Measurements from ENCODE around the gene FRMD4A.
"Not testable (repeated sequence)": the region's sequence is repeated elsewhere in the genome, so short reads cannot be mapped to it uniquely, and the experiment has no call there.

Gene FRMD4A

DNA sequence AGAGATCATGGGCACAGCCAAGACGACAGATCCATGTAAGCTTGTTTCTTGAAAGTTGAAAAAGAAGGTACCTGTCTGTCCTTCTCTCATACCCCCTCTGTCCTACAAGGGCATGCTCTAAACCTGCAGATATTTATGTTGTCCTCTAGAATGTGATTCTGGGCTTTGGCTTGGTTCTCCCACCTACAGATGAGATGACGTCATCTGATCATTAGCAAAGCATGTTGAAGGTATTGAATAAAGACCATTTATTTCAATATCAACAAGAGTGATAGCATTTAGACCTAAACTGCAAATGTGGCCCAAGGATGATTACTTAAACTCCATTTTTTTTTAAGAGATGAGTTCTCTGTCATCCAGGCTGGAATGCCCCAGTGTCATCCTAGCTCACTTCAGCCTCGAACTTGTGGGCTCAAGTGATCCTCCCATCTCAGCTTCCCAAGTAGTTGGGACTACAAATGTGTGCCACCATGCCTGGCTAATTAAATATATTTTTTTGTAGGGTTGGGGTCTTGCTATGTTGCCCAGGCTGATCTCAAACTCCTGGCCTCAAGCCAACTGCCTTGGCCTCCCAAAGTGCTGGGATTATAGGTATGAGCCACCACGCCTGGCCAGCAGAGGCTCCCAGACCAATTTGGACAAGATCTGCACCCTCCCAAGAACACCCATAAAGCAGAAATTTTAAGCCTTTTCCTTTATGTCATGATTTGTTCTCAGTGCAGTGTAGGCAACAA, 559.8 kb downstream of the FRMD4A start:
- DNase-seq, result no peak

DNA sequence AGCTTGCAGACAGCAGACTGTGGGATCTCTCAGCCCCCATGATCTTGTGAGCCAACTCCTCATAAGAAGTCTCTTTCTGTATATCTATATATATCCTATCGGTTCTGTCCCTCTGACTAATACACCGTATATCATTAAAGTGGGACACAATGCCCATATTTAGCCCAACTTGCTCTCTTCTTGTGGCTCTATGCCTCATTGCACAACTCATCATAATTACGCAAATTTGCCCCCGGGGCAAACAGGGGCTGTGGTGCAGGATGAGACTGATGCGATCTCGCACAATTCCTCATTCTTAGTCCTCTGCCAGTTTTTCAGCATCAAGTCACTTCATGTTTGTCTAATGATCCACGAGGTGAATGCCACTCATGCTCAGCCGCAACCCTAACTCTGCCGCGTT, 560.8 kb downstream of the FRMD4A start:
- no peak for DNase-seq

DNA sequence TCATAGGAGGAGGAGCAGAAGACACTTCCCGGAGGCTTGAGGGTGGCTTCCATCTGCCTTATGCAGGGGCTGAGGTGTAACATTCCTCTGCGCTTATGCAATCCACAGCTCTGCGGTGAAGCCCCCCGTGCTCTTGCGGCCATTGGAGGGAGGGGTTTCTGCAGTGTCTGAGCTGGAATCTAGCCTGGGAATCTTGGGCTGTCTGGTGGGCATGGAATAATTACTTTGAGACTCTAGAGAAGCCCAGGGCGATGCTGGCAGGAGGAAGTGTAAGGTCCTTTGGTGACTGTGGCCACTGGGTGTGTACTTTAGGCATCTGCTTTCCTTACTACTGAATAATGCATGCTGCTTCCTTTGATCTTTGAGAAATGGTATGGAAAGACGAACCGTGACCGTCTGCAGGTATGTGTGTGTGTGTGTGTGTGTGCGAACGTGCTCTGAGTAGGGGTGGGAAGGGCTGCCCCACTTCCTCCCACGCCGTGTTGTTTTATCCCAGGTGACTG, 563.0 kb downstream of the FRMD4A start:
- no peak for DNase-seq

DNA sequence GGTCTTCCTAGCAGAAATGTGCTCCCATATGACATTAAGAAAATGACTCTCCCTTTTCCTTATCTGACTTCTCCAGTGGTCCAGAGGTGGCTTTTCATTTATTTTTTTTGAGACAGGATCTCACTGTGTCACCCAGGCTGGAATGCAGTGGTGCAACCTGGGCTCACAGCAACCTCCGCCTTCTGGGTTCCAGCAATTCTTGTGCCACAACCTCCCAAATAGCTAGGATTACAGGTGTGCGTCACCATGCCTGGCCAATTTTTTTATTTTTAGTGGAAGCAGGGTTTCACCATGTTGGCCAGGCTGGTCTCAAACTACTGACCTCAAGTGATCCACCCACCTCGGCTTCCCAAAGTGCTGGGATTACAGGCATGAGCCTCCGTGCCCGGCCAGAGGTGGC, 563.6 kb downstream of the FRMD4A start:
- not testable (repeated sequence) for DNase-seq

DNA sequence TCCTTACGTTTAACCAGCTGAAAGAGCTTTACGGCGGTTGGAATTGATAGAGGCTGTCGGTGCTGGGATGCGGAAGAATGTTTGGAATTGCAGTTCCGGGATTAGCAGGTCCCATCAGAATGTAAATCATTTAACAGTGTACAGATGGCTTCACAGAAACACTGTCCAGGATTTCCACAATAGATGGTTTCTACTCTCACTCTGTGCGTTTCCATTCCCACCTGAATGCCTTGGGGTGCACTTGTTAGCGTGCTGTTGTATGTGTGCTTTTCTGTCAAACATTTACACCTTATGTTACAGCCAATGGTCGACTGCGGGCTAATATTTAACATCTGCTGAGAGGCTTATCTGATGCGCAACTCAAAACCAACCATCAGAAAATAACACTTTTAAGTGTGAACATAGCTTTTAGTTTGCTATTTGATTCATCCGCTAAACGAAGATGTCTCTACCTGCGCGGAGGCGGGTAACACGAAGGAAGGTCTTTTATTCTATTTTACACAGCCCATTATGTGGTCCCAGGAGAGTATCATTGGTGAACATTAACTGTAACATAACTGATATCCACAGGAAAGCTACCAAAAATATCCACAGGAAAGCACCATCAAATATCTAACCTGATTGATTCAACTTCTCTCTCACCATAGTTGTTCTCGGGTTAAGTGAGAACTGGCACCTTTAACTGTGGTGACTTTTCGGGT, 564.9 kb downstream of the FRMD4A start:
- DNase-seq, result no peak

DNA sequence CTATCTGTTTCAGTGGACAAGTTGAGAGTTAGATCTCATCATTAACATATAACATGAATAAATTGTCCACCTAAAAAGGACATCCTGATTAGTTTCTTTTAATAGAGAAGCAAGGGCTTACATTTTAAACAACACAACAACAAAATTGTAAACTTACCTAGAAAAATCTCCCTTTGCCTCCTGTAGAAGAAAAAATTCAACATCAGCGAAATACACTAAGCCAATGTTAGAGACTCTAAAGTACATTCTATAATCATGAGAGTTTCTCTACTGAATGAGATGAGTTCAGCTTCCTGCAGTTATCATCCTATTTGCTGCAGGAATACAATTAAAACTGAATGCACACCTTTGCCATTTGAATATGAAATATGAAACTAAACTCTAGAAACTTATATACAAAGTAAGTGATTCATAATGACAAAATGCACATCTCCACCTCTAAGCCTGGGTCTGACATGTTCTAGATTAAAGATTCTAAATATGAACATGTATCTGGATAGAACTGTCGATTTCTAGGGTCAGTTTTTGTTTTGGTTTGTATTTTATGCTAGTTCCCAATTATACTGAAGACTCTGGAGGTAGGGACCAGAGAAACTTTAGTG, 569.1 kb downstream of the FRMD4A start:
- DNase-seq, result no peak

DNA sequence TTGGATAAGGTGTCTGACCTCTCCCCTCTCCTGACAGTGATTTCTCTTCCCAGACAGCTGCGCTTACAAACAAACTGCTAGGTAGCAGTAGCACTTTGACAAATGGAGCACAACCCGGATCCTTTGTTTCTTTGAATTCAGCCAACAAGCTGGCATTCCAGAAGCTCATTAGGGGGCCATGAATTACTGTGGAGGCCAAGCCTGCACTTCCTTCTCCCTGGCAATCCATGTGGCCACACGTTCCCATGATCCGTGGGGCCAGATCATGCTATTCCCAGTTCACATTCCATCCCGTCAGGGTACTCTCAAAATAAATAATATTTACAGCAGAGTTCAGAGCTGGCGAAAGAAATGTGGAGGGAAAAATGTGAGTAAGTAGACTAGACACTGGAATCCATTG, 571.6 kb downstream of the FRMD4A start:
- no peak for DNase-seq

DNA sequence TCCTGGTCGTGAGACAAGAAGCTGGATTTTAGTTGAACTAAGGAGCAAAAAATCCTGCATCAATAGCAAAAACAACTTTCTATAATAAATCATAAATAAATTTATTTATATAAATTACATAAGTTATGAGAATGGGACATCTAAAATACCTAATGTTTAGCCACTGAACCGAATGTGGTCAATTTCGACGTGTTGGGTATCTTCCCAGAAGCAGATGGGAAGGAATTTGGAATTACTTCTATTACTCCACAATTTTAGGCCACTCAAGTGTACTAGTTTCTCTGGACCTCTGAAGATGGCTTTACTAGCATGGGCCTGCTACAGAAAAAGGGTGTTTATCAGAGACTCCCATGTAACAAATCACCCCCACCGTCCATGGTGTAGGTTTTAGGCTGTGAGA, 572.0 kb downstream of the FRMD4A start:
- DNase-seq, result no peak

DNA sequence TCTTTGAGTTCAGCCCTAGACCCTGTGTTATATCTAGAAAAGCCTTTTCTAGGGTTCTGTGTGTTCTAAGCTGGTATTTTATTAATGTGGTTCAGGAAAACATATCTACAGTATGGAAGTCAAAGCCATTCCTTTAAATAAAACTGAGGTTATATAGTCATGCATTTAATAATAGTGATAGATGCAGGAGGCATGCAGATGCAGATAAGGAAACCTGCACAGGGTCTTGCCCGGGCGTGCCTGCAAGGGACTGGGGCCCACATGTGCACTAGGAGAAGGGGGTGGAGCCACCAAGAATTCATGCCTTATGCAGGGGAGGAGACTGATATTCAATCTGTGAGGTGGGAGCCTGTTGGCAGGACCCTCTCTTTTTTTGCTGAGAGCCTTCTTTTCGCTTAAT, 572.4 kb downstream of the FRMD4A start:
- no peak for DNase-seq

DNA sequence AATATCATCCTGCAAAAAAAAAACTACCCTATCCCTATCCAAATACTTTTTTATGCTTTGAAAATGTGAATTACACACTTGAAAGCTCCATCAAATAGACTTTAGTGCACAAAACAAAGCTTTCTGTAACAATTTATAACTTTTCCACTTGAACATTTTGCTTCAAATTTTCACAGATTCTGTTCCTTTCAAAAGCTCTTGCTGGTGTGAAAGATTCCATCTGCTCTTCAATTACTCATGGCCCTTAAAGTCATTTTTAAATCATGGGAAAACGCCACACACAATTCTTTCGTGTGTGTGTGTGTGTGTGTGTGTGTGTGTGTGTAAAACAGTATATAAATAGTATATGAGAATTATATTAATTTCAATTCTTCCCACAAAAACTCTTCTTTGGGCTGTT, 576.4 kb downstream of the FRMD4A start:
- no peak for DNase-seq

DNA sequence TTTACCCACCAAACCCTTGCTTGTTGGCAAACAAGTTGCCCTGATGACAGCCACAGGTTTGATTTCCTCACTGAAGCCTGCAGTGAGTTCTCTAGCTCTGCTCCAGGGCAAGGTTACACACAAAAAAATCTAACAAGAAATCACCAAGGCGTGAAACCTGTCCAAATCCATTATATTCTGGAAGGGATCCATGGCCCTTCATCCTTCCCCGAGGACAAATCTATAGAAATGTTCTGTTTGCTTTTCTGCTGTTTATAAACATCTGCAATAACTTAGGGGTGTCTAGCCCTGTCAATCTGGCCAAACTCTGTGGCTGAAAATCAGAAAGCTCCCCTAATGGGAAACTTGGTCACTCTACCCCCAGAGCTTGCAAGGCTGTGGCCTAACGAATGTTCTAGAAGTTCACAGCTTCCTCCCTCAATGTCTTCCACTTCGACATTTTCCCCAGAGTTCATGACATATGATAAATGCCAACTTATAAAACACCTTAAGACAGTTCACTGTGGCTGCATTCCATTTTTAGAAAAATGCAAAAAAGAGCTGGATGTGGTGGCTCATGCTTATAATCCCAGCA, 579.4 kb downstream of the FRMD4A start:
- no peak for DNase-seq

DNA sequence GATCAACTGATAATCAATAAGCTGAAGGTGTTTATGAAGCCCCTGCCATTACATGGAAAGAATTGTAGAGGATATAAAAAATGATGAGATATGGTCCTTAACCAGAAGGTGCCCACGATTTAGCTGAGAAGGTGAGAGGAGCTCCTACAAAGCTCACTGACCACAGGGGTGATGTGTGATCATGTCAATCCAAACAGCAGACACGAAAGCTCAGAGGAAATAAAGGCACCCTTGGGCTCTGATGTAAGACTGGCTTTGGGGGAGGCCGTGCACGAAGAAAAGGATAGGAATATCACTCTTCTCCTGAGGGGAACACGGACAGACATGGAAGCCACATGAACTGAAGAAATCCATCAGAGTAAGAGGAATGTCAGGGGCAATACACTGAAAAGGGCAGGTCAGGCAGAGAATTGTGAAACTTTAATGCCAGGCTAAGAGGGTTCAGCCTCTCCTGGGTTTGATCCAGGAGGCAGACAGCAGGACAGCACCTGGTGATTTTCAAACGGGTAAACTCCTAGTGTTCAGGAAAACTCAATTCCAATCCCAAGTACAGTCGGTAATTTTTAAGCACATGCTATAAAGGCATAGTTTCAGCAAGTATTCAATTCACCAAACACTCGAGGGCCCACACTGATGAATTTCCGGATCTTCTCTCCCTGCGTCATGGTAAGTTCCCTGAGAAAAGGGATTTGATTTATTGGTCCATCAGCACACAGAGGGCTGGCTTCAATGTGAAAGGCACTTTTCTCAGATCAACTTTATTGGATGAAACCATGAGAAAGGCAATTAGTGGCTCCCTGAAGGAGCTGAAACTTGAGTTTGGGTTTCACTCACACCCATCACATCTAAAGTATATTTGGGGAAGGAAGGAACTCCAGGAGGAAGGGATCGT, 580.2 kb downstream of the FRMD4A start:
- no peak for DNase-seq

DNA sequence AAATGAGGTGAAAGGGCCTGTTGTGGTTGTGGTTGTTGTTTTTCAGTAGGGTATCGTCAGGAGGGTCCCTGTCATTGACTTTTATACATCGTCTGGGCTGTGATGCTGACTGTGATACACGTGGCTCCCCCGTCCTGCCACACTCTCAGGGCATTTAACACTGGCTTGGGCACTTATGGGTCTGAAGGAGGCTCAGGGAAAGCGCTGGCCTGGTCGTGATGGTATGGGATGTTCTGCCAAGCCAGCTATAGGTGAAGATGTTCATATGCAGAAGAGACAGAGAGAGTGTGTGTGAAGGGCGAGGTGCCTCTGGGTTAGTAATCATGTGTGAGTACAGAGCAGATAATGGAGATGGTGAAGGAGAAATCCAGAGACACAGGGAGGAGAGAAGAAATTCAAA, 585.5 kb downstream of the FRMD4A start:
- no peak for DNase-seq

DNA sequence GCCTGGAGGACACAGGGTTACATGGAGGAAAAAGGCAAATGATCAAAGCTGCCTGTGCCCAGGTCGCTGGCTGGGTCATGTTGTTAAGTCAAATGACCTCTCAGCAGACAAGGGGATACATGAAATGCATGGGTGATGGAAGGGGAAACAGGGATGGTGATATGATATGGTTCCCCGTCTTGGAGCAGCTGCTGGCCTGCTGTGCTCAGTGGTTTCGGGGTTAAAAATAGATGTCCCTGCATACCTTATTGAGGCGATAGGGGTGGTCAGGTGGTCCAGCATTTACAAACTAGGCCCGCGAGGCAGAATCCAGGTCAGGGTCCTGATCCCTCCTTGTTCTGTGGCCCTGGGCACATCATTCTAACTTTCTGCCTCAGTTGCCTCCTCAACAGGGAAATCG, 586.8 kb downstream of the FRMD4A start:
- DNase-seq, result no peak

DNA sequence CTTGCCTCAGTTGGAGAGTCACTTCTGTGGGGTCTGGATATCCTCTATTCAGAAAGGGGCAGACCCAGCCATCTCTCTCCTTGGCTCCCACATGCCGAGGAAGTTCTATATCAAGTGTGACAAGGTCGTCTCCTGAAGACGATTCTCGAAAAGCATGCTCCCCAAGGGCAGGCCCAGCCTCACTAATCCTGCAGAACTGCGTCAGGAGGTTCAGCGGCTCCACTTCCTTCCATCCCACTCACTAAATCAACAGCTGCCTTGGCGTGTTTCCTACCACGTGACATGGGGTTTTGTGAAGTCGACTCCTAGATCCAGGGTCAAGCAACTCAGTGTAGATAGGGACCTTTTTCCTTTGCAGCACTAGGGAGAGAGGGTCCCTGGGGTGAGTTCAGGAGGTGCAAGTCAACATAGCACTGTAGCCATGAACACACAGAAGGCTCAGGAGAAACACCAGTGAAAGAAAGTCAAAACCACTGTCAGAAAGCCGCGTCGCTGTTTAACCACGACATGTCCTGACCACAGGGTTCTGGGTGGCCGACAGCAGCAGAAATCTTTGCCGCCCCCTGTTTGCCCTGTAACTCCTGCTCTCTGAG, 587.5 kb downstream of the FRMD4A start:
- no peak for DNase-seq

DNA sequence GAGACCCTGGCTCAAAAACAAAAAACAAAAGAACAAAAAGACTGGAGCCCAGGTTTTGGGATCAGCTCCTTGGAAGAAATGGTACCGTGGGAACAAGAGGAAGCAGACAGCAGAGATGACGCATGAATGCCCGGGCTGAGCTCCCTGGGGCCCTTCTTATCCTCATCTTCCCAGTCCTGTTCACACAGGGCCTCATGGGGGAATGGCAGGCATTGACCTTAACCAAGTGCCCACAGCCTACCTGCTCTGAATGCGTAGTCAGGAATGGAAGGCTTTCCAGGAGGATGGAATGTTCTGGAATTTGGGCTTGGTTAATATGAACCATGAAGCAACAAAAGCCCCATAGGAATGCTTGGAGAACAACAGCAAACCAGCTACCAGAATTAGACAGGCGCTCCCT, 589.3 kb downstream of the FRMD4A start:
- no peak for DNase-seq

DNA sequence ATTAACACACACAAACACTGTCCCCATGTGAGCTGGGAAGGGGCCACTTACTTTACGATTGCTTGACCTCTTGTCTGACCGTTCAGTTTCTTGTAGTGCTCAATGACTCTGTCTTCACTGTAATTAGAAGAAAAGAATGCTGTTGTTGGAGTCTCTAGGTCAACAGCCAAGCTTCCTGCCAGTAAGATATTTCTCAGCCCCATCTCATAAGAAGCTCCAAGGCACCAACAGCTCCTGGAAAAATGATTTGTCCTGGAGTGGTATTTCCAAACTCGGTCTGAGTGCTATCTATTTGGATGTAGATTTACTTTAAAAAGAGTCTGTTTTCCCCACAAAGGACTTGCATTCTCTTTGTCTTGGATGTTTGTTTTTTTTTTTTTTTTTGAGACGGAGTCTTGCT, 590.3 kb downstream of the FRMD4A start:
- DNase-seq, result no peak

DNA sequence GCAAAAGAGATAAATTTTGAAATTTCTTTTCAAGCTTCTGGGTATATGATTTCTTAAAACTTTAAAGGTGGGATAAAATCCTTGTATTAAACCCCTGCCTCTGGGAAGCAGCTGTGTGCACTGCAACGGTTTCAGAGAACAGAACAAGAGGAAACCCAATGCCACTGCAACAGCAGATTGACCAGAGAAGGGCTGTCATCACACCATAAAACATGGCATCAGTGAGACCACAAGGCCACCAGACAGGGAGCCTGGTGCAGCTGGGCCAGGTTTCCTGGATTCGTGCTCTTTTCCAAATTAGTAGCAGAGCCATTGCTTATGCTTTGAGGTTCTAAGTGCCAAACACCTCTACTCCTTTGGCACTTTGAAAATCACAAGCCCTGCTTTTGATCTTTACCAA, 591.5 kb downstream of the FRMD4A start:
- DNase-seq, result no peak

DNA sequence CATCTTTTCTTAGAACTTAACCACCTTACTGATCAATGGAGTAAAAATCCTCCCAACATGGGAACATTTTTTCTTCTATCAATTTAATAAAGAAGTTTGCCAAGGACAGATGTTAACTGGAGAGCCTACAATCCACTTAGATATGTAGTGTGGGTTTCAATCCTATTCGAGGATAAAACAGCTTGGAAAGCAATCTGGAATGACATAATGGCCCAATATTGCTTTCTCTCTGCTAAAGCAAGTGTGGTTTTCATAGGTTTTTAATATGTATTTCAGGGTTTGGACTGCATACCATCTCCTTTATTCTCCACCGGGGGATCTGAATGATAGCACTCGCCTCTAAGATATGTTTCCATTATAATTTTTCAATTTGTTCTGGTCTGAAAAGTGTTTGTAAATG, 594.2 kb downstream of the FRMD4A start:
- DNase-seq, result no peak

DNA sequence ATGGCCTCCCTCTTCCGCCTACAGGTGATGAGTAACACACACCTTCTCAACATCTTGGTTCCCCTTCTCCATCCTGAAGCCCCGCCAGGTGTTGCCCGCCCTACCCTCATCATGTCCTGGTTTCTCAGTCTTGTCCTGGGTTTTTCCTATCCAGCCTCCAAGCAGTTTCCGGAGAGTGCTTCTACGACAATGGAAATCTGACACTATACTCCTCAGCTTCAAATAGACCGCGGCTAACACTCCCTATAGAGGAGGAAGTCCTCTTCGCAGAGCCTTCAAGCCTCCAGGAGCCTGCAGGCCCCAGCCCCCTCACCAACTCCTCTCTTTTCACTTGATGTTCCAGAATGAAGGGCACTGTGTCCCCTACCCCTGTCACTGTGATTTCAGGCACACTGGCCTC, 596.6 kb downstream of the FRMD4A start:
- no peak for DNase-seq

DNA sequence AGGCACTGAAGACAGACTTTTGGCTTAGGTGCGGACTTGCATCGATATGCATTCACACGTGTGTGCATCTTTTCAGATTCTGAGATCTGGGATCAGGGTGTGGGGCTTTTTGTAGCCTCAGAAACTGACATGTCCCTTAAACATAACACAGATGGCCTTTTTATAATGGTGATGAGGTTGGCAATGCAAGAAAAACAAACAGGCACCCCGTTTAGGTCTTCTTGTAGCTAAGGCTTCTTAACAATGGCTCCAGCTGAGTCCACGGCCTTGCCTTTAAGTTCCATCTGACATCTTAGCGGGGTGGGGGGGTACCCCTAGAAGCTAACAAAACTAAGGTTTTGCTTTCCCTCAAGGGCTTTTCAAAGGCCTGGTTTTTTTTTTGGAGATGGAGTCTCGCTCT, 597.7 kb downstream of the FRMD4A start:
- no peak for DNase-seq

DNA sequence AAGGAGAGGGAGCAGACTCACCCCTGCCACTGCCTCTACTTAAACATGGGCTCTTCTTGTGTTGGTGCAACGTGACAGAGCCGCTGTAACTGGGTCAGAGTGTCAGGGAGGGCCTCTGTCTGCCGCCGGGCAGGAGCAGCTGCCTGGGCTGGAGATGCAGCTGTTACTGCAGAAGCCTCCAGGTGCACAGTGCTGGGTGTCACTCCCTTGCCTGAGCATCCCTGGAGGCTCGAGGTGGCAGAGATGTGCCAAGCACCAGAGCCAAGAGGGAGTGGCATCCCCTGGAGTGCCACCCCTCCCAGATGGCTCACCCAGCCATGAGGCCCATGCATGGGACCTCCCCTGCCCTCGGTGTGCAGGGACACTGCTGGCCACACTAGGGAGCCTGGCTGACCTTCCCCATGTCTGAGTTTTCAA, 598.3 kb downstream of the FRMD4A start:
- DNase-seq, result no peak
